HepG2 (cell line): ENCODE measurements around the gene PLOD3. TPM values are rescaled to one million over a fixed set of nuclear protein-coding genes. Genes with fewer than 3 reads are reported as not detected.

Experiments used
- AGO1 ChIP-seq: fragments of 200-400 bp; formaldehyde crosslinking; IDR thresholded peaks from 2 replicates; pipeline ENCODE4 v1.6.1; 2017; ENCODE audit warnings: mild to moderate bottlenecking, low read depth, low read length, moderate library complexity; ENCODE audit not compliant: poor library complexity, severe bottlenecking
- ATF7 ChIP-seq, 2 experiments: fragments of 450-650 bp in 1 of 2; sonication (generic) in 1 of 2; formaldehyde crosslinking in 1 of 2; IDR thresholded peaks; 2 replicates each; pipeline versions ENCODE4 v1.4.0 to v1.6.1; 2016 to 2020; ENCODE audit warnings: antibody characterized with exemption in 1 of 2, mild to moderate bottlenecking in 1 of 2, missing genetic modification reagents in 1 of 2
- HMG20A ChIP-seq: IDR thresholded peaks from 2 replicates; pipeline ENCODE4 v1.6.1; 2016; ENCODE audit warnings: borderline replicate concordance
- HOXA5 ChIP-seq: sonication (generic); formaldehyde crosslinking; IDR thresholded peaks from 2 replicates; pipeline ENCODE4 v1.4.0; 2020; ENCODE audit warnings: missing genetic modification reagents
- JUND ChIP-seq: sonication (generic); formaldehyde crosslinking; IDR thresholded peaks from 2 replicates; pipeline ENCODE4 v1.8.0; 2022; ENCODE audit warnings: mild to moderate bottlenecking, missing genetic modification reagents
- KDM6A ChIP-seq: IDR thresholded peaks from 2 replicates; pipeline ENCODE4 v1.6.1; 2016; ENCODE audit warnings: low read depth
- LCORL ChIP-seq, 2 experiments: fragments of 450-650 bp in 1 of 2; sonication (generic) in 1 of 2; formaldehyde crosslinking in 1 of 2; IDR thresholded peaks; 2 replicates each; pipeline versions ENCODE4 v1.5.0 to v1.6.1; 2017 to 2020; ENCODE audit warnings: antibody characterized with exemption in 1 of 2, missing genetic modification reagents in 1 of 2
- MEF2D ChIP-seq: sonication (generic); formaldehyde crosslinking; IDR thresholded peaks from 2 replicates; pipeline ENCODE4 v1.5.1; 2020; ENCODE audit warnings: mild to moderate bottlenecking, missing genetic modification reagents
- PAX8 ChIP-seq: sonication (generic); formaldehyde crosslinking; IDR thresholded peaks from 2 replicates; pipeline ENCODE4 v1.8.0; 2022; ENCODE audit warnings: mild to moderate bottlenecking, missing genetic modification reagents, borderline replicate concordance
- RBM22 ChIP-seq: fragments of 200-400 bp; formaldehyde crosslinking; optimal IDR thresholded peaks from 2 replicates; pipeline ENCODE3; 2017; ENCODE audit warnings: mild to moderate bottlenecking, low read length, moderate library complexity
- RFX3 ChIP-seq: IDR thresholded peaks from 2 replicates; pipeline ENCODE4 v1.6.1; 2016; ENCODE audit warnings: missing biosample characterization, missing genetic modification reagents
- SATB2 ChIP-seq: sonication (generic); formaldehyde crosslinking; IDR thresholded peaks from 2 replicates; pipeline ENCODE4 v1.5.0; 2020; ENCODE audit warnings: missing genetic modification reagents
- SP140L ChIP-seq: sonication (generic); formaldehyde crosslinking; IDR thresholded peaks from 2 replicates; pipeline ENCODE4 v1.4.0; 2020; ENCODE audit warnings: missing genetic modification reagents, borderline replicate concordance
- ZFP90 ChIP-seq: sonication (generic); formaldehyde crosslinking; IDR thresholded peaks from 2 replicates; pipeline ENCODE4 v1.8.0; 2022; ENCODE audit warnings: missing genetic modification reagents, mild to moderate bottlenecking, inconsistent platforms, borderline replicate concordance
- ZNF460 ChIP-seq: sonication (generic); formaldehyde crosslinking; IDR thresholded peaks from 2 replicates; pipeline ENCODE4 v1.5.1; 2020; ENCODE audit warnings: missing genetic modification reagents, mild to moderate bottlenecking, borderline replicate concordance
- ZNF549 ChIP-seq: sonication (generic); formaldehyde crosslinking; IDR thresholded peaks from 2 replicates; pipeline ENCODE4 v1.5.0; 2020; ENCODE audit warnings: missing genetic modification reagents
- ZNF550 ChIP-seq: sonication (generic); formaldehyde crosslinking; IDR thresholded peaks from 2 replicates; pipeline ENCODE4 v1.4.0; 2020; ENCODE audit warnings: mild to moderate bottlenecking, missing genetic modification reagents, borderline replicate concordance
- ZNF674 ChIP-seq: sonication (generic); formaldehyde crosslinking; IDR thresholded peaks from 2 replicates; pipeline ENCODE4 v1.5.0; 2020; ENCODE audit warnings: low read depth, mild to moderate bottlenecking, missing genetic modification reagents
- ZNF709 ChIP-seq: sonication (generic); formaldehyde crosslinking; IDR thresholded peaks from 2 replicates; pipeline ENCODE4 v1.5.0; 2020; ENCODE audit warnings: mild to moderate bottlenecking, missing genetic modification reagents
- ZNF747 ChIP-seq: sonication (generic); formaldehyde crosslinking; IDR thresholded peaks from 2 replicates; pipeline ENCODE4 v1.8.1; 2023; ENCODE audit warnings: missing genetic modification reagents, mild to moderate bottlenecking, borderline replicate concordance
- ZNF792 ChIP-seq: IDR thresholded peaks from 2 replicates; pipeline ENCODE4 v1.6.1; 2016
- polyA plus RNA-seq, 8 experiments: library from polyadenylated mRNA; depleted of rRNA in 3 of 8; stranded (reverse) in 7 of 8; unstranded in 1 of 8; fragments of >200 nt; fragmentation: Illumina TruSeq in 4 of 8; extraction: Trizol in 4 of 8; gene quantifications; 2 replicates each; pipeline versions ENCODE4 v1.2.1 to v1.2.3, GENCODE V29; 2011 to 2016; ENCODE audit warnings: low read depth in 4 of 8, missing spikeins in 1 of 8, mixed read lengths in 1 of 8; ENCODE audit not compliant: insufficient read depth in 1 of 8
- total RNA-seq, 5 experiments: library from RNA; depleted of rRNA; stranded (reverse); fragments of >200 nt; fragmentation: Illumina TruSeq; extraction: Trizol; gene quantifications; 2 replicates each; pipeline ENCODE4 v1.2.3, GENCODE V29; 2016; ENCODE audit warnings: low read depth in 1 of 5
- TF ChIP-seq, protein P1 (sequence below): IDR thresholded peaks from 2 replicates; pipeline ENCODE4 v1.6.1; 2016; ENCODE audit warnings: missing compliant biosample characterization, missing genetic modification reagents, borderline replicate concordance
- TF ChIP-seq, protein P2 (sequence below): sonication (generic); formaldehyde crosslinking; IDR thresholded peaks from 2 replicates; pipeline ENCODE4 v1.9.0; 2021; ENCODE audit warnings: missing genetic modification reagents, borderline replicate concordance
- TF ChIP-seq, protein P3 (sequence below): sonication (generic); formaldehyde crosslinking; conservative IDR thresholded peaks from 2 replicates; pipeline ENCODE4 v1.4.0; 2020; ENCODE audit warnings: missing genetic modification reagents
- TF ChIP-seq, protein P4 (sequence below): sonication (generic); formaldehyde crosslinking; IDR thresholded peaks from 2 replicates; pipeline ENCODE4 v1.4.0; 2020; ENCODE audit warnings: missing genetic modification reagents

PLOD3 gene
- total and polyA plus RNA-seq, 2 of the 13 experiments (the other 11 are each of a cell fraction or from before 2014, with no cell fraction given), result 65.8 to 67.4 TPM

DNA sequence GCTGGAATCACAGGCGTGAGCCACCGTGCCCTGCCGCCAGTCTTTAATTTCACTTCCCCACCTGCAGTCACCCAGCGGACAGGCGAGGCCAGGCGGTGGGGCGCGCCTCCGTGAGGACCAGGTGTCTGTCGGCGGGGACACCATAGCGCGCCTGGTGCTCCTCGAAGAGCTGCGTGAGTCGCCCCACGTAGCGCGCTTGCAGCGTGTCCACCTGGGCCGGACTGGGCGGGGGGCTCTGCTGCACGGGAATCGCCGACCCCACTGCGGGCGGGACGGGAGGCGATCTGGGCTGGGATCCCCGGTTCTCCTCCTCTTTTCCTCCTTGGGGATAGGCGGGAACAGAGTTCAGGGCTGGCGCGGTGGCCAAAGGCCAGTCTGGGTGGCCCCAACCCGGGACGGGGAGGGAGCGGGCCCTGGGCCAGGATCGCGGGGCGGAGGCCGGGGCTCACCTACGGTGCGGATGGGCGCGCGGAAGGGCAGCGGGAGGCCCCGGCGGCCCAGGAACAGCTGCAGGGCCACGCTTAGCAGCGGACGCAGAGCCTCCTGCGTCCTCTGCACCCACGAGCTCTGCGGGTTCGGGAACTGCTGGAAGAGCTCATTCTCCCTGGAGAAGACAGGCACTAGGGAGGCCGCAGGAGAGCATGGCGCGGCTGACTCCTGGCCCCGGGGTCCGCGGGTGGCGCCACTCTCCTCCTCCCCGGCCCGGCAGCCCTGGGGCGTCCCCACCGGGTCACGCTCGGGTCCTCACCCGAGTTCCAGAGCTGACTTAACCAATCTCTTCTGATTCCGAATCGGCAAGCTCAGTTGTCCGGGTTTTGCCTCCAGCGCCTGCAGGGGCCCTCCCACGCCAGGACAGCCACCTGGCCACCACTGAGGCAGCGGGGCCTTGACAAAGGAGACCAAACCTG lies 15.4 kb downstream of the PLOD3 start (continued):
- TF ChIP-seq ATF7 (IDR thresholded peaks at IDR 0.05) (no peak), ATF7 (CRISPR knock-in tag; IDR thresholded peaks at IDR 0.05) (no peak), ZNF747 (CRISPR knock-in tag) (no peak), RBM22 (no peak), MEF2D (CRISPR knock-in tag) (no peak), ZNF549 (CRISPR knock-in tag) (no peak), SATB2 (no peak), ZFP90 (CRISPR knock-in tag) (0 out of 2 replicates have a peak, but pooled peaks have one; percentile 28), ZNF550 (CRISPR knock-in tag) (0 out of 2 replicates have a peak, but pooled peaks have one; percentile 56), LCORL (IDR thresholded peaks at IDR 0.05) (no peak), LCORL (CRISPR knock-in tag; IDR thresholded peaks at IDR 0.05) (peak; percentile 71; the same call in 1 of the 2 replicates), SP140L (CRISPR knock-in tag) (no peak), JUND (CRISPR knock-in tag) (no peak), ZNF792 (peak; percentile 30; the same call in 1 of the 2 replicates), PAX8 (no peak), HMG20A (no peak), ZNF674 (CRISPR knock-in tag) (no peak), ZNF709 (CRISPR knock-in tag) (peak; percentile 84; the same call in 1 of the 2 replicates), ZNF460 (peak; percentile 69), HOXA5 (CRISPR knock-in tag) (peak; percentile 66), KDM6A (no peak), RFX3 (CRISPR knock-in tag) (no peak), AGO1 (peak; percentile 44)
- TF ChIP-seq, protein P1, sequence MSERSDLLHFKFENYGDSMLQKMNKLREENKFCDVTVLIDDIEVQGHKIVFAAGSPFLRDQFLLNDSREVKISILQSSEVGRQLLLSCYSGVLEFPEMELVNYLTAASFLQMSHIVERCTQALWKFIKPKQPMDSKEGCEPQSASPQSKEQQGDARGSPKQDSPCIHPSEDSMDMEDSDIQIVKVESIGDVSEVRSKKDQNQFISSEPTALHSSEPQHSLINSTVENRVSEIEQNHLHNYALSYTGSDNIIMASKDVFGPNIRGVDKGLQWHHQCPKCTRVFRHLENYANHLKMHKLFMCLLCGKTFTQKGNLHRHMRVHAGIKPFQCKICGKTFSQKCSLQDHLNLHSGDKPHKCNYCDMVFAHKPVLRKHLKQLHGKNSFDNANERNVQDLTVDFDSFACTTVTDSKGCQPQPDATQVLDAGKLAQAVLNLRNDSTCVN, result no peak
- TF ChIP-seq, protein P2, sequence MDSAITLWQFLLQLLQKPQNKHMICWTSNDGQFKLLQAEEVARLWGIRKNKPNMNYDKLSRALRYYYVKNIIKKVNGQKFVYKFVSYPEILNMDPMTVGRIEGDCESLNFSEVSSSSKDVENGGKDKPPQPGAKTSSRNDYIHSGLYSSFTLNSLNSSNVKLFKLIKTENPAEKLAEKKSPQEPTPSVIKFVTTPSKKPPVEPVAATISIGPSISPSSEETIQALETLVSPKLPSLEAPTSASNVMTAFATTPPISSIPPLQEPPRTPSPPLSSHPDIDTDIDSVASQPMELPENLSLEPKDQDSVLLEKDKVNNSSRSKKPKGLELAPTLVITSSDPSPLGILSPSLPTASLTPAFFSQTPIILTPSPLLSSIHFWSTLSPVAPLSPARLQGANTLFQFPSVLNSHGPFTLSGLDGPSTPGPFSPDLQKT (CRISPR knock-in tag), result no peak
- TF ChIP-seq, protein P3, sequence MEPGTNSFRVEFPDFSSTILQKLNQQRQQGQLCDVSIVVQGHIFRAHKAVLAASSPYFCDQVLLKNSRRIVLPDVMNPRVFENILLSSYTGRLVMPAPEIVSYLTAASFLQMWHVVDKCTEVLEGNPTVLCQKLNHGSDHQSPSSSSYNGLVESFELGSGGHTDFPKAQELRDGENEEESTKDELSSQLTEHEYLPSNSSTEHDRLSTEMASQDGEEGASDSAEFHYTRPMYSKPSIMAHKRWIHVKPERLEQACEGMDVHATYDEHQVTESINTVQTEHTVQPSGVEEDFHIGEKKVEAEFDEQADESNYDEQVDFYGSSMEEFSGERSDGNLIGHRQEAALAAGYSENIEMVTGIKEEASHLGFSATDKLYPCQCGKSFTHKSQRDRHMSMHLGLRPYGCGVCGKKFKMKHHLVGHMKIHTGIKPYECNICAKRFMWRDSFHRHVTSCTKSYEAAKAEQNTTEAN, result 0 out of 2 replicates have a peak, but pooled peaks have one; percentile 33
- TF ChIP-seq, protein P4, sequence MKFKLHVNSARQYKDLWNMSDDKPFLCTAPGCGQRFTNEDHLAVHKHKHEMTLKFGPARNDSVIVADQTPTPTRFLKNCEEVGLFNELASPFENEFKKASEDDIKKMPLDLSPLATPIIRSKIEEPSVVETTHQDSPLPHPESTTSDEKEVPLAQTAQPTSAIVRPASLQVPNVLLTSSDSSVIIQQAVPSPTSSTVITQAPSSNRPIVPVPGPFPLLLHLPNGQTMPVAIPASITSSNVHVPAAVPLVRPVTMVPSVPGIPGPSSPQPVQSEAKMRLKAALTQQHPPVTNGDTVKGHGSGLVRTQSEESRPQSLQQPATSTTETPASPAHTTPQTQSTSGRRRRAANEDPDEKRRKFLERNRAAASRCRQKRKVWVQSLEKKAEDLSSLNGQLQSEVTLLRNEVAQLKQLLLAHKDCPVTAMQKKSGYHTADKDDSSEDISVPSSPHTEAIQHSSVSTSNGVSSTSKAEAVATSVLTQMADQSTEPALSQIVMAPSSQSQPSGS, result peak; percentile 39; the same call in 1 of the 2 replicates
